ENCODE data around the gene SCN2A. TPM values are rescaled to one million over a fixed set of nuclear protein-coding genes. Genes with fewer than 3 reads are reported as not detected.
"Not testable (repeated sequence)": the region's sequence is repeated elsewhere in the genome, so short reads cannot be mapped to it uniquely, and the experiment has no call there.

The SCN2A gene
- total and polyA plus RNA-seq, 11 donors = 0.01 to 0.45 (median 0.05) TPM; not detected in 4

- WGBS, 4 donors = 51 to 63% (median 59%) methylated on average over 2 of the region's 2 CpGs
- Histone ChIP-seq H3K4me1 (peaks cover 0 to 5% (median 0%) of the 10 kb centered on the region in 12 donors), H3K36me3 (no peaks in the 10 kb centered on the region), H3K27me3 (no peaks in the 10 kb centered on the region), H3K27ac (no peak overlapping the region), H3K9me3 (no peaks in the 10 kb centered on the region), H3K4me3 (no peak overlapping the region)
- TF ChIP-seq CTCF (IDR thresholded peaks at IDR 0.05) (no peak), POLR2A (IDR thresholded peaks at IDR 0.05) (no peak)
- intact Hi-C loops (cut with DNase I) = no loop called here
- ATAC-seq = no peak
- no peak for DNase-seq
Observed at GRCh38 chr2:165248238-165248637, 9.0 kb downstream of the SCN2A start.

- Histone ChIP-seq H3K27ac (no peak overlapping the region), H3K4me3 (no peak overlapping the region), H3K4me1 (peaks cover 0 to 5% (median 0%) of the 10 kb centered on the region in 12 donors), H3K36me3 (no peaks in the 10 kb centered on the region), H3K9me3 (no peaks in the 10 kb centered on the region), H3K27me3 (no peaks in the 10 kb centered on the region)
- no peak for ATAC-seq
- WGBS, 4 donors = 53 to 64% (median 58%) methylated on average over 4 of the region's 4 CpGs
- DNase-seq = no peak
- TF ChIP-seq POLR2A (IDR thresholded peaks at IDR 0.05) (no peak), CTCF (IDR thresholded peaks at IDR 0.05) (no peak)
- intact Hi-C loops (cut with DNase I) = loop anchor here in 1 of 10 donors (5.0 kb wide), 1 partner anchor 36 kb away; no protein-coding TSS in a partner anchor
Observed at GRCh38 chr2:165251366-165251765, 12.2 kb downstream of the SCN2A start.

- intact Hi-C loops (cut with DNase I) = loop anchor here in 1 of 10 donors (5.0 kb wide), 1 partner anchor 34 kb away; no protein-coding TSS in a partner anchor
- TF ChIP-seq CTCF (IDR thresholded peaks at IDR 0.05) (no peak), POLR2A (IDR thresholded peaks at IDR 0.05) (no peak)
- Histone ChIP-seq H3K27me3 (no peaks in the 10 kb centered on the region), H3K4me3 (no peak overlapping the region), H3K4me1 (peaks cover 0 to 5% (median 0%) of the 10 kb centered on the region in 12 donors), H3K27ac (no peak overlapping the region), H3K36me3 (no peaks in the 10 kb centered on the region), H3K9me3 (no peaks in the 10 kb centered on the region)
- ATAC-seq (no peak), DNase-seq (no peak)
Observed at GRCh38 chr2:165253178-165253577, 14.0 kb downstream of the SCN2A start.

DNA sequence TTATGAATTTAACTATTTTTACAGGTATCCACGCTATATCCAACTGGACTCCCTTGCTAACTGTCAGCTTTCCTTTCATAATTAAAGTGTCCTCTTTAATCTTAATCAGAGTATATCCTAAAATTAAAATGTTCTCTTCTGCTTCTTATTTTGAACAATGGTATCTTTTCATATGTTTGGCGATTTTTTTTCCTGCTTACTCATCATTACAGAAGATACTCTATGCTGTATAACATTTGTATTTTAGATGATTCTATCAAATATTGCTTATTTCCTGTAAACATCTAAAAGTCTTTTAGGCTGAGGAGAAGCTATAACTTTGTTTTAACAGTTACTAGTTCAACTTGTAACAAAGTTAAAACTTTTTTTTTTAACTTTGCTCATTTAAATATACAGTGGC lies 17.4 kb downstream of the SCN2A start:
- Histone ChIP-seq H3K9me3 (no peaks in the 10 kb centered on the region), H3K27ac (no peak overlapping the region), H3K27me3 (no peaks in the 10 kb centered on the region), H3K4me3 (no peak overlapping the region), H3K36me3 (no peaks in the 10 kb centered on the region), H3K4me1 (no peaks in the 10 kb centered on the region)
- no peak for ATAC-seq
- intact Hi-C loops (cut with DNase I) = no loop called here
- no peak for DNase-seq
- 90 to 97% (median 94%) methylated on average over 2 of the region's 2 CpGs for WGBS, 4 donors
- TF ChIP-seq CTCF (IDR thresholded peaks at IDR 0.05) = no peak

DNA sequence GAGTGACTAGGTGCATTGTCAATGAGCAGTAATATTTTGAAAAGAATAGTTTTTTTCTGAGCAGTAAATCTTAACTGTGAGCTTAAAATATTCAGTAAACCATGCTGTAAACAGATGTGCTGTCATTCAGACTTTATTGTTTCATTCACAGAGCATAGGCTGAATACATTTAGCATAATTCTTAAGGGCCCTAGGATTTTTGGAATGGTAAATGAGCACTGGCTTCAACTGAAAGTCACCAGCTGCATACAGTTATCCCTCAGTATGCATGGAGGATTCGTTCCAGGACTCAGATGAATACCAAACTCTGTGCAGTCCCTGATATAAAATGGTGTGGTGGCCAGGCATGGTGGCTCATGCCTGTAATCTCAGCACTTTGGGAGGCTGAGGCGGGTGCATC lies 21.1 kb downstream of the SCN2A start:
- H3K27me3 ChIP-seq; H3K9me3 ChIP-seq; H3K4me3 ChIP-seq; intact Hi-C loops (cut with DNase I); ATAC-seq; H3K36me3 ChIP-seq; H3K27ac ChIP-seq; H3K4me1 ChIP-seq; DNase-seq: not testable (repeated sequence)
- 62 to 88% (median 83%) methylated on average over 1 to 2 of the region's 2 CpGs for WGBS, 4 donors
